ENCODE data around the gene SOX18.

DNA sequence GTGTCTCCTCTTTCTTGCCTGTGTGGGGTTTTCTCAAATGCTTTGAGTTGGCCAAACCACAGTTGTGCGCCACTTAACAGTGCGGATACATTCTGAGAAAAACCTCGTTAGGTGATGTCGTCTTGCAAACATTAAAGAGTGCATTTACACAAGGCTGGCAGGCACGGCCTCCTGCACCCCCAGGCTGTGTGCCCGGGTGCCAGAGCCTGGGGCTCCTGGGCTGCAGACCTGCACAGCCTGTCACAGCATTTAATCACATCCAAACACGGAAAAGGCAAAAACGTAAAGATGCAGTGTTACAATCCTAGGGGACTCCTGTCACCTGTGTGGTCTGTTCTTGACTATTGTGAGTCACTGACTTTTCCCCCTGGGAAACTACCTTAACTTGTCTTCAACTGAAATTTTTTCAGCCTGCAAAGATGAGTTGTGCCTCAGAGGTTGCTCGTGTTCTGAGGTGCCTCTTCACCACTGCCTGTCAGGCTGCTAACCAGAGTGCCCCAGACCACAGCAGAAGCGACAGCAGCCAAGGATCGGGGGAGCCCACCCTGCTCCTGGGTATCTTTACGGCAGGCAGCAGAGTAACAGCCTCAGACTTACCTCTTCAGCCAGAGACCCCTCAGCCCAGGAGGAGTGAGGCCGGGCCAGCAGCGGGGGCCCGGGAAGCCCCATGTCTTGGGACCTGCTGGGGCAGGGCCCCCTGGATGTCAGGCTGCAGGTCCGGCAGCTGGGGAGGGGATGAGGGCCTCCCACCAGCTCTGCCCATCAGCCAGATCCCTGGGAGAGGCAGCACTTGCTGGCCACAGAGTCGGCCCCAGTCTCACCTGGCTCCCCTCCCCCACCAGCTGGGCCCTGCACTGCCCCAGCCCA, 14.1 kb downstream of the SOX18 start:
- TF ChIP-seq, protein P1, sequence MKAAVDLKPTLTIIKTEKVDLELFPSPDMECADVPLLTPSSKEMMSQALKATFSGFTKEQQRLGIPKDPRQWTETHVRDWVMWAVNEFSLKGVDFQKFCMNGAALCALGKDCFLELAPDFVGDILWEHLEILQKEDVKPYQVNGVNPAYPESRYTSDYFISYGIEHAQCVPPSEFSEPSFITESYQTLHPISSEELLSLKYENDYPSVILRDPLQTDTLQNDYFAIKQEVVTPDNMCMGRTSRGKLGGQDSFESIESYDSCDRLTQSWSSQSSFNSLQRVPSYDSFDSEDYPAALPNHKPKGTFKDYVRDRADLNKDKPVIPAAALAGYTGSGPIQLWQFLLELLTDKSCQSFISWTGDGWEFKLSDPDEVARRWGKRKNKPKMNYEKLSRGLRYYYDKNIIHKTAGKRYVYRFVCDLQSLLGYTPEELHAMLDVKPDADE (IDR thresholded peaks at IDR 0.05): no peak
- TF ChIP-seq, protein P2, sequence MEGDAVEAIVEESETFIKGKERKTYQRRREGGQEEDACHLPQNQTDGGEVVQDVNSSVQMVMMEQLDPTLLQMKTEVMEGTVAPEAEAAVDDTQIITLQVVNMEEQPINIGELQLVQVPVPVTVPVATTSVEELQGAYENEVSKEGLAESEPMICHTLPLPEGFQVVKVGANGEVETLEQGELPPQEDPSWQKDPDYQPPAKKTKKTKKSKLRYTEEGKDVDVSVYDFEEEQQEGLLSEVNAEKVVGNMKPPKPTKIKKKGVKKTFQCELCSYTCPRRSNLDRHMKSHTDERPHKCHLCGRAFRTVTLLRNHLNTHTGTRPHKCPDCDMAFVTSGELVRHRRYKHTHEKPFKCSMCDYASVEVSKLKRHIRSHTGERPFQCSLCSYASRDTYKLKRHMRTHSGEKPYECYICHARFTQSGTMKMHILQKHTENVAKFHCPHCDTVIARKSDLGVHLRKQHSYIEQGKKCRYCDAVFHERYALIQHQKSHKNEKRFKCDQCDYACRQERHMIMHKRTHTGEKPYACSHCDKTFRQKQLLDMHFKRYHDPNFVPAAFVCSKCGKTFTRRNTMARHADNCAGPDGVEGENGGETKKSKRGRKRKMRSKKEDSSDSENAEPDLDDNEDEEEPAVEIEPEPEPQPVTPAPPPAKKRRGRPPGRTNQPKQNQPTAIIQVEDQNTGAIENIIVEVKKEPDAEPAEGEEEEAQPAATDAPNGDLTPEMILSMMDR (conservative IDR thresholded peaks at IDR 0.05; ENCODE audit: low read depth in 2 of 2): no peak
- TF ChIP-seq POLR2AphosphoS5 (IDR thresholded peaks at IDR 0.05; ENCODE audit: low read depth) (no peak), EZH2 (IDR thresholded peaks at IDR 0.05; ENCODE audit: low read depth, unreplicated experiment) (no peak), JUNB (IDR thresholded peaks at IDR 0.05; ENCODE audit: unreplicated experiment) (no peak), NANOG (IDR thresholded peaks at IDR 0.05; ENCODE audit: borderline replicate concordance) (no peak), ZNF114 (CRISPR knock-in tag; IDR thresholded peaks at IDR 0.05) (no peak), EZH2phosphoT487 (IDR thresholded peaks at IDR 0.05; ENCODE audit: unreplicated experiment) (no peak)
- TF ChIP-seq, protein P3, sequence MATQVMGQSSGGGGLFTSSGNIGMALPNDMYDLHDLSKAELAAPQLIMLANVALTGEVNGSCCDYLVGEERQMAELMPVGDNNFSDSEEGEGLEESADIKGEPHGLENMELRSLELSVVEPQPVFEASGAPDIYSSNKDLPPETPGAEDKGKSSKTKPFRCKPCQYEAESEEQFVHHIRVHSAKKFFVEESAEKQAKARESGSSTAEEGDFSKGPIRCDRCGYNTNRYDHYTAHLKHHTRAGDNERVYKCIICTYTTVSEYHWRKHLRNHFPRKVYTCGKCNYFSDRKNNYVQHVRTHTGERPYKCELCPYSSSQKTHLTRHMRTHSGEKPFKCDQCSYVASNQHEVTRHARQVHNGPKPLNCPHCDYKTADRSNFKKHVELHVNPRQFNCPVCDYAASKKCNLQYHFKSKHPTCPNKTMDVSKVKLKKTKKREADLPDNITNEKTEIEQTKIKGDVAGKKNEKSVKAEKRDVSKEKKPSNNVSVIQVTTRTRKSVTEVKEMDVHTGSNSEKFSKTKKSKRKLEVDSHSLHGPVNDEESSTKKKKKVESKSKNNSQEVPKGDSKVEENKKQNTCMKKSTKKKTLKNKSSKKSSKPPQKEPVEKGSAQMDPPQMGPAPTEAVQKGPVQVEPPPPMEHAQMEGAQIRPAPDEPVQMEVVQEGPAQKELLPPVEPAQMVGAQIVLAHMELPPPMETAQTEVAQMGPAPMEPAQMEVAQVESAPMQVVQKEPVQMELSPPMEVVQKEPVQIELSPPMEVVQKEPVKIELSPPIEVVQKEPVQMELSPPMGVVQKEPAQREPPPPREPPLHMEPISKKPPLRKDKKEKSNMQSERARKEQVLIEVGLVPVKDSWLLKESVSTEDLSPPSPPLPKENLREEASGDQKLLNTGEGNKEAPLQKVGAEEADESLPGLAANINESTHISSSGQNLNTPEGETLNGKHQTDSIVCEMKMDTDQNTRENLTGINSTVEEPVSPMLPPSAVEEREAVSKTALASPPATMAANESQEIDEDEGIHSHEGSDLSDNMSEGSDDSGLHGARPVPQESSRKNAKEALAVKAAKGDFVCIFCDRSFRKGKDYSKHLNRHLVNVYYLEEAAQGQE (IDR thresholded peaks at IDR 0.05; ENCODE audit: unreplicated experiment): no peak

Data from GM23338 (cell line).